ENCODE data around the gene MOGAT3.

- TF ChIP-seq CTCF (IDR thresholded peaks at IDR 0.05; ENCODE audit: low read depth, low read length, poor library complexity, severe bottlenecking) (peak; percentile 41), EZH2phosphoT487 (IDR thresholded peaks at IDR 0.05; ENCODE audit: borderline replicate concordance, low read length) (no peak)
These were observed 29.4 kb downstream of the MOGAT3 start for GRCh38 chr7:101171442-101171837.

All from DOHH2 (cell line).